ENCODE data around the gene CREBL2.
A peak's percentile ranks its signal among the peaks of the same experiment; 100 is the strongest.
"Not testable (repeated sequence)": the region's sequence is repeated elsewhere in the genome, so short reads cannot be mapped to it uniquely, and the experiment has no call there.

Gene CREBL2, protein sequence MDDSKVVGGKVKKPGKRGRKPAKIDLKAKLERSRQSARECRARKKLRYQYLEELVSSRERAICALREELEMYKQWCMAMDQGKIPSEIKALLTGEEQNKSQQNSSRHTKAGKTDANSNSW

DNA sequence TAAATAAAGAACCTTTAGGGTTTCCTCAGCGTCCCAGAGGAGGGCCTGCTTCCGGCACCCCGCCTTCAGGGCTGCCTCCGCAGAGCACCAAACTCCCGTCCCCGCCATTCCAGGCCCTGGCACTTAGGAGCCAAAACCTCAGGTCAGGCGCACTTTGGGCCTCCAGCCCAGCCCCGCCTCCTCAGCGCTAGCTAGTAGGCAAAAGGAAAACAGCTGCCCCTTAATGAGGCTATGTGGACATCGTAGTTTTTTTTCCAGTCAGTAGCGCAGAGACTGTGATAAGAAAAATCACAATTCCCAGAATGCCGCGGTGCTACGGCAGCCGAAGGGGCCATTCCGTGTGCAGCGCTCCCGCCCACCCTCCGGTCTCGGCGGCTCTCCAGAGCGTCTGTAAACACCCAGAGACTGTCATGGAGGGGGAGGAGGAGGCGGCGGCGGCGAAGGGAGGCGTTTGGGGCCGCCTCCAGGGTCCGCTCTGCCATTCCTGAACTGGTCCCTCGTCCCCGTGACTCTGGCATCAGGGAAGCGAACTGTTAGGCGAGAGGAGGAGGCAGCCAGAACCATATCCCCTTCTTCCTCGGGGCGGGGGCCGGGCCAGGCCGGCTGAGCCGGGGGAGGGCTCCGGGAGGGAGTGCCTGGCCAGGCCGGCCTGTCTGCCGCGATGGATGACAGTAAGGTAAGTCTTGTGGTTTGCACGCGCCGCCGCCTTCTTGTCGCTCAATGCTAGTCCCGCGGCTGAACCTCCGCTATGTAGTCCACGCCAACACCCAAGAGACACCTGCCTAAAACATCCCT, at the start of gene CREBL2:
Gene CREBL2 (plus strand): TSS at position 365 of the 795 bp plus-strand sequence. CDS start 297 bp downstream, at position 662.
- DNase-seq (ENCODE audit: low read depth): peak; percentile 96
- no peaks in the 10 kb centered on the region for H3K9me3 ChIP-seq (ENCODE audit: control insufficient read depth, low read length)
- H3K4me1 ChIP-seq (ENCODE audit: control insufficient read depth, insufficient read depth, low read length): peaks cover 10% of the 10 kb centered on the region
- no peaks in the 10 kb centered on the region for H3K27me3 ChIP-seq (replicated peaks; ENCODE audit: control insufficient read depth, insufficient read depth, low read length)
- no peaks in the 10 kb centered on the region for H3K36me3 ChIP-seq (ENCODE audit: control insufficient read depth, insufficient read depth, low read length, severe bottlenecking)
- peak within 1 kb of the TSS; percentile 94 for H3K4me3 ChIP-seq (ENCODE audit: low read length)
- peak within 1 kb of the TSS; percentile 89 for H3K9ac ChIP-seq (ENCODE audit: low read length)

DNA sequence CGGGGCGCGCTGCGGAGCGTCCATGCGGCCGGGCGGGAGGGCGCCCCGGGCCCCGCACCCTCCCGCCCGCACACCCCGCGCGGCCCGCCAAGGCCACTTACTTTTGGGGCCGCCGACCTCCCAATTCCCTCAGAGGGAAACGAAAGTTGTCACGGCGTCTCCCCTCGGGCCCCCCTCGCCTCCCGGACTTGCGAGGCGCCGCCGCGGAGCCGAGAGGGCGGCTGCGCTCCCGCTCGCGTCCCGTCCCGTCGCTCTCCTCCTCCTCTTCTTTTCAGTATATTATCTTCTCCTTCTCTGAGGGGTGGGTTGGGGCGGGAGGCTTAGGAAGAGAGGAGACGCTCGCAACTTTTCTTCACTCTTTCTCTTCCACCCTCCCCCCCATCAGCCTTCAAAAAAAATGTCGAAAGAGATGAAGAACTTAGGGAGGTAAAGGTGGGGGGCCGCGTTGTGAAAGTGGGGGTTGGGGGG, 49.6 kb upstream of the CREBL2 start:
- Histone ChIP-seq H3K9ac (ENCODE audit: low read length) (peak overlapping the region; percentile 85), H3K4me1 (ENCODE audit: control insufficient read depth, insufficient read depth, low read length) (peaks cover 9% of the 10 kb centered on the region), H3K36me3 (ENCODE audit: control insufficient read depth, insufficient read depth, low read length, severe bottlenecking) (no peaks in the 10 kb centered on the region), H3K9me3 (ENCODE audit: control insufficient read depth, low read length) (no peaks in the 10 kb centered on the region), H3K4me3 (ENCODE audit: low read length) (peak overlapping the region; percentile 86), H3K27me3 (replicated peaks; ENCODE audit: control insufficient read depth, insufficient read depth, low read length) (no peaks in the 10 kb centered on the region)
- DNase-seq (ENCODE audit: low read depth): peak; percentile 72

DNA sequence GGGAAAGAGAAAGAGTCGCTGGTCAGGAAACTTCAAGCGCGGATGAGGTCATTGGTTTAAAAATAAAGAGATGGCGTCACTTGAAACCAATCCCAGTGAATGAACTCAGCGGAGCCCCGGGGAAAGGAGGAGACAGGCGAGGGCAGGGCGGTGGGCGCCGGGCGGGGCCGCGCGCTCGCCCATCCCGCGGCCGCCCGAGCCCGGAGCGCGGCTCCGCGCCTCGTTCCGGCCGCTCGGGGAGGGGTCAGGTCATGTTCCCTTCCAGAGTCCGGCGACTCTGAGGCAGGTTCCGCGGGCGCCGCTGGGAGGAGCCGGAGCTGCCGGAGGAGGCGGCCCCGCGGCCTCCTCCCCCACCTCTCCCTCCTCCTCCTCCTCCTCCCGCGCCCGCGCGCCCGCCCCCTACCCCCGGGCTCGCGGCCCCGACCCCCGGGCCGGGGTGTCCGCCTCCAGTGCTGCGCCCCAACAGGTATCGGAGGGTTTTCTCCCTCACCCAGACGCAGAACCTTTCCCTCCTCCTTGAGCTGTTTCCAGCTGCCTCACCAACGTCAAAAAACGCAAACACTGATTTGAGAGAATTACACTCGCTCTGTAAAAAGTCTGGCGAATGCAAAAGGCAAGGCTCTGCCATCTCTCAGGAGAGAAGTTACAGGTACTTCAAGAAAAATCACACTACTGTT, 49.0 kb upstream of the CREBL2 start, which contains the start of gene DUSP16:
Gene DUSP16 (minus strand): TSS at position 279 of the 677 bp plus-strand sequence. CDS start 41,765 bp downstream, outside the sequence.
- Histone ChIP-seq H3K4me1 (ENCODE audit: control insufficient read depth, insufficient read depth, low read length) (peaks cover 9% of the 10 kb centered on the region), H3K9ac (ENCODE audit: low read length) (peak within 1 kb of the TSS; percentile 85), H3K4me3 (ENCODE audit: low read length) (peak within 1 kb of the TSS; percentile 86), H3K9me3 (ENCODE audit: control insufficient read depth, low read length) (no peaks in the 10 kb centered on the region), H3K27me3 (replicated peaks; ENCODE audit: control insufficient read depth, insufficient read depth, low read length) (no peaks in the 10 kb centered on the region), H3K36me3 (ENCODE audit: control insufficient read depth, insufficient read depth, low read length, severe bottlenecking) (no peaks in the 10 kb centered on the region)
- DNase-seq (ENCODE audit: low read depth): peak; percentile 98

DNA sequence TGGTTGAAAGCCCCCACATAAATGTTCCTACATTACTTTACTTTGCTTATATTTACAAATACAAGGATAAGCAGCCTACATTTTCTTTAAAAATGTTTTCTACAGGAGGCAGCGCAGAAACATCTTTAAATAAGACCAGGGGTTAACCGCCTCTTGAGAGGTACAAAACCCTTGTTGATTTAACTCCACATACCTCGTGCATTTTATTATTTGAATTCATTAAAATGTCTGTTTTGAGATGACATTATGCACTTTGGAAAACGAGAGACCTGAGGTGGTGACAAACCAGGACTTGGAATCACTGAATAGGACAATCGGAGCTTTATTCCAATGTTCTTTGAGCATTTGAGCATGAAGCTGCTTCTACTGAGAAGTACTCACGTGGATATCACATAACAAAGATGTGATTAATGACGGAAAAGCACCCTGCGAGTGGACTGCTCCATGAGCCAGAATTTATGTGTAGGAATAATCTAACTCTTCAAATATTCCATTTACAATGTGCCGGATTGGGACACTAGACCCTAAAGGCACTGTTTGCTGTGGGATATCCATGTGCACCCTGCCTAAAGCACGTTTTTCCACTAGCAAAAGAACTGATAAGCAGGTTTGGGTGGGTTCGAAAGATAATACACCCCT, 48.3 kb upstream of the CREBL2 start:
- DNase-seq (ENCODE audit: low read depth): peak; percentile 31
- no peaks in the 10 kb centered on the region for H3K27me3 ChIP-seq (replicated peaks; ENCODE audit: control insufficient read depth, insufficient read depth, low read length)
- peak overlapping the region; percentile 86 for H3K4me3 ChIP-seq (ENCODE audit: low read length)
- no peaks in the 10 kb centered on the region for H3K36me3 ChIP-seq (ENCODE audit: control insufficient read depth, insufficient read depth, low read length, severe bottlenecking)
- no peaks in the 10 kb centered on the region for H3K9me3 ChIP-seq (ENCODE audit: control insufficient read depth, low read length)
- H3K9ac ChIP-seq (ENCODE audit: low read length): peak overlapping the region; percentile 74
- H3K4me1 ChIP-seq (ENCODE audit: control insufficient read depth, insufficient read depth, low read length): peaks cover 9% of the 10 kb centered on the region

DNA sequence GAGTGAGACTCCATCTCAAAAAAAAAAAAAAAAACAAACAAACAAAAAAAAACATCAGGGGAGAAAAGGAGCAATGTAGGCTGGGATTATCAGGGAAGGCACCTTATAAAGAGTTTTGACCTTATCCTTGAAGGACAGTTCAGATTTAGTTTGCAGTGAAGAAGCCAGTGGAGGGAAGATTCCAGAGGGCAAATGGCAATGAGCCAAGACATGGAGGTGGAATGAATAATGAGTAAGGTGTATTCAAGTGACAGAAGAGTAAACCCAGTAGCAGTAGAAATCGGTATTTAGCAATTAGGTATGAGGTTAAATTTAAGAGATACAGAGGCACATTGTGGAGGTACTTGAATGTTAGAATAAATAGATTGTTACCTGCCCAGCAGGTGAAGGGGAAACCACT, 46.8 kb upstream of the CREBL2 start:
- Histone ChIP-seq H3K27me3 (replicated peaks; ENCODE audit: control insufficient read depth, insufficient read depth, low read length) (no peaks in the 10 kb centered on the region), H3K9me3 (ENCODE audit: control insufficient read depth, low read length) (no peaks in the 10 kb centered on the region), H3K9ac (ENCODE audit: low read length) (no peak overlapping the region), H3K4me1 (ENCODE audit: control insufficient read depth, insufficient read depth, low read length) (peaks cover 9% of the 10 kb centered on the region), H3K4me3 (ENCODE audit: low read length) (no peak overlapping the region), H3K36me3 (ENCODE audit: control insufficient read depth, insufficient read depth, low read length, severe bottlenecking) (no peaks in the 10 kb centered on the region)
- DNase-seq (ENCODE audit: low read depth): no peak

DNA sequence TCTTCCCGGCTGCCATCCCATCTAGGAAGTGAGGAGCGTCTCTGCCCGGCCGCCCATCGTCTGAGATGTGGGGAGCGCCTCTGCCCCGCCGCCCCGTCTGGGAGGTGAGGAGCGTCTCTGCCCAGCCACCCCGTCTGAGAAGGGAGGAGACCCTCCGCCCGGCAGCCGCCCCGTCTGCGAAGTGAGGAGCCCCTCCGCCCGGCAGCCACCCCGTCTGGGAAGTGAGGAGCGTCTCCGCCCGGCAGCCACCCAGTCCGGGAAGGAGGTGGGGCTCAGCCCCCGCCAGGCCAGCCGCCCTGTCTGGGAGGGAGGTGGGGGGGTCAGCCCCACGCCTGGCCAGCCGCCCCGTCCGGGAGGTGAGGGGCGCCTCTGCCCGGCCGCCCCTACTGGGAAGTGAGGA, 45.7 kb upstream of the CREBL2 start:
- H3K36me3 ChIP-seq (ENCODE audit: control insufficient read depth, insufficient read depth, low read length, severe bottlenecking); H3K9me3 ChIP-seq (ENCODE audit: control insufficient read depth, low read length); H3K9ac ChIP-seq (ENCODE audit: low read length); H3K4me3 ChIP-seq (ENCODE audit: low read length); H3K27me3 ChIP-seq (replicated peaks; ENCODE audit: control insufficient read depth, insufficient read depth, low read length); H3K4me1 ChIP-seq (ENCODE audit: control insufficient read depth, insufficient read depth, low read length); DNase-seq (ENCODE audit: low read depth): not testable (repeated sequence)

DNA sequence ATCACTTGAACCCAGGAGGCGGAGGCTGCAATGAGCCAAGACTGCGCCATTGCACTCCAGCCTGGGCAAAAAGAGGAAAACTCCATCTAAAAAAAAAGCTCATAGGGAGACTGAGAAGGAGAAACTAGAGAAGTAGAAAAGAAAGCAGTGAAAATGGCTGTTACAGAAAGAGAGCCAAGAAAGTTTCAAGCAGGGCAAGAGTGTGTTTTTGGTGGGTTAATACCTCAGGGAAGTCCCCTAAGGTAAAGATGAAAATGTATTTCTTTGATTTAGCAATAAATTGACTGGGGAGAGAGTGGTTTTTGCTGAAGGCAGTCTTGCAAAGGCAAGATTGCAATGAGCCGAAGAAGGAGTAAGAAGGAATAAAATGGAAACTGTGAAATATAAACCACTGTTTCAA, 39.0 kb upstream of the CREBL2 start:
- no peaks in the 10 kb centered on the region for H3K4me1 ChIP-seq (ENCODE audit: control insufficient read depth, insufficient read depth, low read length)
- no peak overlapping the region for H3K9ac ChIP-seq (ENCODE audit: low read length)
- no peak overlapping the region for H3K4me3 ChIP-seq (ENCODE audit: low read length)
- no peaks in the 10 kb centered on the region for H3K36me3 ChIP-seq (ENCODE audit: control insufficient read depth, insufficient read depth, low read length, severe bottlenecking)
- H3K9me3 ChIP-seq (ENCODE audit: control insufficient read depth, low read length): no peaks in the 10 kb centered on the region
- no peak for DNase-seq (ENCODE audit: low read depth)
- no peaks in the 10 kb centered on the region for H3K27me3 ChIP-seq (replicated peaks; ENCODE audit: control insufficient read depth, insufficient read depth, low read length)

DNA sequence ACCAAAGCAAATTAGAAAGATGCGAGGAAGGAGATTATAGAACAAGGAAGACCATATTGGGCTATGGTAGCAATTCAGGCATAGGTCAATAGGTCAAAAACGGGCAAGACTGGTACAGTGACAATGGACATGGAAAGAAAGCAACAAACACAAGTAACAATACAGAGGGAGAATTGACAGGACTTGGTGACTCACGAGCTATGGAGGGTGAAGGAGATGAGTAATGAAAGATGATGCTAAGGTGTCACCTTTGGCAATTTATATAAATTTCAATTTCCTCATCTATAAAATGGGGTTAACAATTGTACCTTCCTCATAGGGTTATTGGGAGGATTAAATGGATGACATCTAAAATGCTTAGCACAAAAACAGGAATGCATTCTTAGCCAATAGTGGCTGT, 33.9 kb upstream of the CREBL2 start:
- H3K4me1 ChIP-seq (ENCODE audit: control insufficient read depth, insufficient read depth, low read length): no peaks in the 10 kb centered on the region
- H3K4me3 ChIP-seq (ENCODE audit: low read length): no peak overlapping the region
- H3K9ac ChIP-seq (ENCODE audit: low read length): no peak overlapping the region
- H3K36me3 ChIP-seq (ENCODE audit: control insufficient read depth, insufficient read depth, low read length, severe bottlenecking): no peaks in the 10 kb centered on the region
- no peaks in the 10 kb centered on the region for H3K27me3 ChIP-seq (replicated peaks; ENCODE audit: control insufficient read depth, insufficient read depth, low read length)
- H3K9me3 ChIP-seq (ENCODE audit: control insufficient read depth, low read length): no peaks in the 10 kb centered on the region
- no peak for DNase-seq (ENCODE audit: low read depth)

DNA sequence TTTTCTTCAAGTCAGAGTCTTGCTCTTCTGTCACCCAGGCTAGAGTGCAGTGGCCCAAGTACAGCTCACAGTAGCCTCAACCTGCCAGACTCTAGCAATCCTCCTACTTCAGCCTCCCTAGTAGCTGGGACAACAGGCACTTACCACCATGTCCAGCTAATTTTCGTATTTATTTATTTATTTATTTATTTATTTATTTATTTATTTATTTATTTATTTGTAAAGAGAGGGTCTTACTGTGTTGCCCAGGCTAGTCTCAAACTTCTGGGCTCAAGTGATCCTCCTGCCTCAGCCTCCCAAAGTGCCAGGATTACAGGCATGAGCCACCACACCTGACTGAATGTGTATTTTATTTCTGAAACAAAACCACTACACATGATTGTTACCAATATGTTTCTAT, 31.0 kb upstream of the CREBL2 start:
- not testable (repeated sequence) for H3K27me3 ChIP-seq (replicated peaks; ENCODE audit: control insufficient read depth, insufficient read depth, low read length); DNase-seq (ENCODE audit: low read depth); H3K9ac ChIP-seq (ENCODE audit: low read length); H3K9me3 ChIP-seq (ENCODE audit: control insufficient read depth, low read length); H3K36me3 ChIP-seq (ENCODE audit: control insufficient read depth, insufficient read depth, low read length, severe bottlenecking); H3K4me3 ChIP-seq (ENCODE audit: low read length)
- peaks cover 12% of the 10 kb centered on the region for H3K4me1 ChIP-seq (ENCODE audit: control insufficient read depth, insufficient read depth, low read length)

DNA sequence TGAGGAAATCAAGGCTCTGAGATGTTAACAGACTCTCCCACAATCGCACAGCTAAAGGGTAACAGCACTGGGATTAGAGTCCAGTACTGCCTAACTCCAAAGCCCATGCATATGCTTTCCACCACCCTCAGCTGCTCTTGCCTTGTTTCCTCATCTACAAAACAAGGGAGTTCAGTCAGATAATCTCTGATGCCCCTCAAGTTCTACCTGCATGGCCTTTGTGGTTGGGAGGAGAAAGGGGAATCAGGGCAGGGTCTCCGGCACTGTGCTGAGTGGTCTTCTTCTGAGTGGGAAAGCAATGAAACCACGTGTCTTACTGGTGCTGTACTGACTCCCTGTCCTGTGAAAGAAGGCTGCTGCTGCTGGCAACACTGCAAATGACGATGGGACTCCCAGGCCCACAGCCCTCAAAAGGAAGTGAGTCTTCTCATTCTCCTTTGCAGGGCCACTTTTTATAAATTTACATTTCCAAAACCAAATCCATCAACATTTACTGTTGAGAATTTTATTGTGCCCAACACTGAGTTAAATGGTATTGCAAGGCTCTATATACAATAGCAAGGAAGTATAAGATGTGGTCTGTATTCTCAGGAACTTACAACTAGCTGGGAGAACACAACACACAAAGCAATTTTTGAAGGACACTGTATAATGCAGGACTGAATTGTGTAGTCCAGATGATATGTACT, 29.3 kb upstream of the CREBL2 start:
- no peak for DNase-seq (ENCODE audit: low read depth)
- Histone ChIP-seq H3K9ac (ENCODE audit: low read length) (no peak overlapping the region), H3K4me1 (ENCODE audit: control insufficient read depth, insufficient read depth, low read length) (peaks cover 12% of the 10 kb centered on the region), H3K36me3 (ENCODE audit: control insufficient read depth, insufficient read depth, low read length, severe bottlenecking) (no peaks in the 10 kb centered on the region), H3K27me3 (replicated peaks; ENCODE audit: control insufficient read depth, insufficient read depth, low read length) (no peaks in the 10 kb centered on the region), H3K4me3 (ENCODE audit: low read length) (no peak overlapping the region), H3K9me3 (ENCODE audit: control insufficient read depth, low read length) (no peaks in the 10 kb centered on the region)
